ENCODE results near the gene SEMA4A.
"Not testable (repeated sequence)": the region's sequence is repeated elsewhere in the genome, so short reads cannot be mapped to it uniquely, and the experiment has no call there.

SEMA4A gene

DNA sequence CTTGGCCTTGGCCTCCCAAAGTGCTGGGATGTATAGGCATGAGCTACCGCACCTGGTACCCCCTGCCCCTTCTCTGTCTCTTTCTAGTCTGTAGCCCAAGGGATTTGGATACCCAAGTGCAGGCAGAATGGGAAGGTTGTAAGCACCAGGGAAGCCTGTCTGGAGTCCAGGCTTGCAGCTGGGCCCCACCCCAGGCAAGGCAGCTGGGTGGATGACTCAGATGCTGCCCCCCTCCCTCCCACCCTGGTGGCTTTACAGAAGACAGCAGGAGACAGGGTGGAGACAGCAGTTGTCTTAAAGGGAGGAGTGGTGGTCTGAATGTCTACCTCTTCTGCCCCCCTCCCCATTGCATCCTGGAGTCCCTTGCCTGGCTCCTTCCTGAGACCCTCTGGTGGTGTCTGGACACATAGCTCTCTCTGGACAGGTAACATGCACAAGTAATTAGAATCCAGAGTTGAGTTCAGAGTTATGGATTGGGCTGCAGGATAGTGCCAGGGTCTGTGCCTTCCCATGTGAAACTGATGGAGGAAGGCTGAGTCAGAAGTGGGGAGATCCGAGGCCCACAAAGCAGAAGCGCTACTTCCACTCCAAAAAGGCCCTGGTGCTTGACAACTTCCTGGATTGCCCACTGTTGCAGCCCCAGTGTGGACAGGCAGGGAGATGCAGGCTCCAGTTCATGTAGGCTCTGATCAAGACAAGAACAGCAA lies 33.7 kb upstream of the SEMA4A start (continued):
- TF ChIP-seq ZNF19 (tag by site-specific recombination; IDR thresholded peaks at IDR 0.05; ENCODE audit: low read depth) = no peak

DNA sequence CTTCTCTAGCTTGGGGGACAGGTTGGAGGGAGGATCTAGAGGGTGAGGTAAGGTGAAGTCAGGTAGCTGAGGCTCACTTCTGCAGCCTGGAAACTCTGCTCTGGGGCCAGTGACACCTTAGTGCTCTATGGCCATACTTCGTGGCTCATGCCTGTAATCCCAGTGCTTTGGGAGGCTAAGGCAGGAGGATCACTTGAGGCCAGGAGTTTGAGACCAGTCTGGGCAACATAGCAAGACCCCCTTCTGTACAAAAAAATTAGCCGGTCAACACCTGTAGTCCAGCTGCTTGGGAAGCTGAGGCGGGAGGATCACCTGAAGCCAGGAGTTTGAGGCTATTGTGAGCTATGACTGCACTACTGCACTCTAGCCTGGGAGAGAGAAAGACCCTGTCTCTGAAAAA lies 33.1 kb upstream of the SEMA4A start:
- H3K9me3 ChIP-seq (ENCODE audit: control insufficient read depth, insufficient read depth, low read depth, low read length) = no peaks in the 10 kb centered on the region
- peak; percentile 95 for TF ChIP-seq ZNF121 (tag by site-specific recombination; IDR thresholded peaks at IDR 0.05)
- no peak for TF ChIP-seq ZNF341 (tag by site-specific recombination; IDR thresholded peaks at IDR 0.05; ENCODE audit: low read depth)
- H3K27ac ChIP-seq (ENCODE audit: extremely low read depth, low read depth, low read length) = no peak overlapping the region
- H3K36me3 ChIP-seq (ENCODE audit: control insufficient read depth in 2 of 2, insufficient read depth in 1 of 2, low read length in 2 of 2) = peaks cover 0 to 7% of the 10 kb centered on the region in 2 experiments; a peak in 2 of 3 replicates
- POLR2A ChIA-PET = interaction anchor here (0.7 to 2.1 kb wide), 2 partner anchors 9 to 10 kb away, joined by 3 to 4 read pairs; no protein-coding TSS in a partner anchor
- CTCF ChIA-PET = interaction anchor here (0.5 to 25.6 kb wide), 4 partner anchors 10 to 154 kb away, joined by 3 to 1029 read pairs (median 12); no protein-coding TSS in a partner anchor
- peaks cover 24% of the 10 kb centered on the region for H3K4me1 ChIP-seq (ENCODE audit: control insufficient read depth, insufficient read depth, low read length)
- H3K4me3 ChIP-seq (ENCODE audit: low read depth, low read length) = no peak overlapping the region

DNA sequence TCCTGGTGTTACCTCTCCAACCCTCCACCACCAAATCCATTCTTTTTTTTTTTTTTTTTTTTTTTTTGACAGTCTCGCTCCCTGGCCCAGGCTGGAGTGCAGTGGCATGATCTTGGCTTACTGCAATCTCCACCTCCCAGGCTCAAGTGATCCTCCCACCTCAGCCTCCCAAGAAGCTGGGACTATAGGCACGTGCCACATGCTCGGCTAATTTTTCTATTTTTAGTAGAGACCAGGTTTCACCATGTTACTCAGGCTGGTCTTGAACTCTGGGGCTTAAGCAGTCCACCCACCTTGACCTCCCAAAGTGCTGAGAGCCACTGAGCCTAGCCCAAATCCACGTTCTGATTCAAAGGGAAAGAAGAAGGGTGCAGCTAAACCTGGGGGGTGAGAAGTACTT lies 32.4 kb upstream of the SEMA4A start:
- POLR2A ChIA-PET = not testable (repeated sequence)
- peaks cover 24% of the 10 kb centered on the region for H3K4me1 ChIP-seq (ENCODE audit: control insufficient read depth, insufficient read depth, low read length)
- TF ChIP-seq WT1 (tag by site-specific recombination; IDR thresholded peaks at IDR 0.05) (peak; percentile 42; the same call in 1 of the 2 replicates), ZFHX2 (tag by site-specific recombination; conservative IDR thresholded peaks at IDR 0.05) (0 out of 2 replicates have a peak, but pooled peaks have one; percentile 17), GLIS1 (tag by site-specific recombination; IDR thresholded peaks at IDR 0.05) (peak; percentile 39; the same call in 1 of the 2 replicates)

DNA sequence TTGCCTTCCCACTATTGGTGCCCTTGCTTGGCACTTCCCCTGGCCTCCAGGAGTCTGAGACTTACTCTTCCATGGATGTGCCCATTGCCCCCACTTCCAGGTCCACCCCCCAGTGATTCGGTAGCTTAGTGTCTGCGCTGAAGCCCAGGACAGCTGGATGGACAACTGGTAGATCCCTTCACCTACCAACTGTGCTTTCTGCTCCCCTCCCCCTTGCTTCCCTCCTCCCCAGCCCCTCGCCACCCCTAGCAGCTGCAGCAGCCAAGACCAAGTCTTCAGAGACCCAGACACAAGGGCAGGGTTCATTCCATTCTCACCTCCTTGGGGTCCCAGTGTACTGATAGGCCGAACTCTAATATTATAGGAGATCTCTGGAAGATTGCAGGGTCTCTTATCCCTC lies 31.9 kb upstream of the SEMA4A start:
- Histone ChIP-seq H3K27ac (ENCODE audit: extremely low read depth, low read depth, low read length) (no peak overlapping the region), H3K36me3 (ENCODE audit: control insufficient read depth in 2 of 2, insufficient read depth in 1 of 2, low read length in 2 of 2) (peaks cover 0 to 7% of the 10 kb centered on the region in 2 experiments; a peak in 2 of 3 replicates), H3K4me1 (ENCODE audit: control insufficient read depth, insufficient read depth, low read length) (peaks cover 24% of the 10 kb centered on the region), H3K9me3 (ENCODE audit: control insufficient read depth, insufficient read depth, low read depth, low read length) (no peaks in the 10 kb centered on the region), H3K4me3 (ENCODE audit: low read depth, low read length) (no peak overlapping the region)
- ChIA-PET CTCF (interaction anchor here (2.5 to 25.6 kb wide), 2 partner anchors 9 to 22 kb away, joined by 21 to 1029 read pairs; no protein-coding TSS in a partner anchor), POLR2A (no interaction called here)
- TF ChIP-seq ZNF394 (tag by site-specific recombination; IDR thresholded peaks at IDR 0.05; ENCODE audit: borderline replicate concordance) (no peak), ZNF274 (IDR thresholded peaks at IDR 0.05; ENCODE audit: low read length) (no peak), ZNF274 (tag by site-specific recombination; IDR thresholded peaks at IDR 0.05; ENCODE audit: borderline replicate concordance) (no peak), GLIS1 (tag by site-specific recombination; IDR thresholded peaks at IDR 0.05) (no peak), ZNF335 (tag by site-specific recombination; conservative IDR thresholded peaks at IDR 0.05) (no peak), ZBTB48 (tag by site-specific recombination; IDR thresholded peaks at IDR 0.05) (no peak), ZNF510 (tag by site-specific recombination; IDR thresholded peaks at IDR 0.05; ENCODE audit: insufficient replicate concordance) (no peak), ZNF157 (tag by site-specific recombination; IDR thresholded peaks at IDR 0.05) (no peak), ZNF121 (tag by site-specific recombination; IDR thresholded peaks at IDR 0.05) (no peak), ZNF24 (tag by site-specific recombination; IDR thresholded peaks at IDR 0.05) (no peak), ZNF521 (tag by site-specific recombination; IDR thresholded peaks at IDR 0.05) (no peak), ZNF302 (tag by site-specific recombination; IDR thresholded peaks at IDR 0.05; ENCODE audit: low read depth) (no peak), ZNF416 (tag by site-specific recombination; IDR thresholded peaks at IDR 0.05) (no peak)
- TF ChIP-seq, protein P1, sequence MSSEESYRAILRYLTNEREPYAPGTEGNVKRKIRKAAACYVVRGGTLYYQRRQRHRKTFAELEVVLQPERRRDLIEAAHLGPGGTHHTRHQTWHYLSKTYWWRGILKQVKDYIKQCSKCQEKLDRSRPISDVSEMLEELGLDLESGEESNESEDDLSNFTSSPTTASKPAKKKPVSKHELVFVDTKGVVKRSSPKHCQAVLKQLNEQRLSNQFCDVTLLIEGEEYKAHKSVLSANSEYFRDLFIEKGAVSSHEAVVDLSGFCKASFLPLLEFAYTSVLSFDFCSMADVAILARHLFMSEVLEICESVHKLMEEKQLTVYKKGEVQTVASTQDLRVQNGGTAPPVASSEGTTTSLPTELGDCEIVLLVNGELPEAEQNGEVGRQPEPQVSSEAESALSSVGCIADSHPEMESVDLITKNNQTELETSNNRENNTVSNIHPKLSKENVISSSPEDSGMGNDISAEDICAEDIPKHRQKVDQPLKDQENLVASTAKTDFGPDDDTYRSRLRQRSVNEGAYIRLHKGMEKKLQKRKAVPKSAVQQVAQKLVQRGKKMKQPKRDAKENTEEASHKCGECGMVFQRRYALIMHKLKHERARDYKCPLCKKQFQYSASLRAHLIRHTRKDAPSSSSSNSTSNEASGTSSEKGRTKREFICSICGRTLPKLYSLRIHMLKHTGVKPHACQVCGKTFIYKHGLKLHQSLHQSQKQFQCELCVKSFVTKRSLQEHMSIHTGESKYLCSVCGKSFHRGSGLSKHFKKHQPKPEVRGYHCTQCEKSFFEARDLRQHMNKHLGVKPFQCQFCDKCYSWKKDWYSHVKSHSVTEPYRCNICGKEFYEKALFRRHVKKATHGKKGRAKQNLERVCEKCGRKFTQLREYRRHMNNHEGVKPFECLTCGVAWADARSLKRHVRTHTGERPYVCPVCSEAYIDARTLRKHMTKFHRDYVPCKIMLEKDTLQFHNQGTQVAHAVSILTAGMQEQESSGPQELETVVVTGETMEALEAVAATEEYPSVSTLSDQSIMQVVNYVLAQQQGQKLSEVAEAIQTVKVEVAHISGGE (tag by site-specific recombination; conservative IDR thresholded peaks at IDR 0.05; ENCODE audit: low read depth) = no peak
- TF ChIP-seq, protein P2, sequence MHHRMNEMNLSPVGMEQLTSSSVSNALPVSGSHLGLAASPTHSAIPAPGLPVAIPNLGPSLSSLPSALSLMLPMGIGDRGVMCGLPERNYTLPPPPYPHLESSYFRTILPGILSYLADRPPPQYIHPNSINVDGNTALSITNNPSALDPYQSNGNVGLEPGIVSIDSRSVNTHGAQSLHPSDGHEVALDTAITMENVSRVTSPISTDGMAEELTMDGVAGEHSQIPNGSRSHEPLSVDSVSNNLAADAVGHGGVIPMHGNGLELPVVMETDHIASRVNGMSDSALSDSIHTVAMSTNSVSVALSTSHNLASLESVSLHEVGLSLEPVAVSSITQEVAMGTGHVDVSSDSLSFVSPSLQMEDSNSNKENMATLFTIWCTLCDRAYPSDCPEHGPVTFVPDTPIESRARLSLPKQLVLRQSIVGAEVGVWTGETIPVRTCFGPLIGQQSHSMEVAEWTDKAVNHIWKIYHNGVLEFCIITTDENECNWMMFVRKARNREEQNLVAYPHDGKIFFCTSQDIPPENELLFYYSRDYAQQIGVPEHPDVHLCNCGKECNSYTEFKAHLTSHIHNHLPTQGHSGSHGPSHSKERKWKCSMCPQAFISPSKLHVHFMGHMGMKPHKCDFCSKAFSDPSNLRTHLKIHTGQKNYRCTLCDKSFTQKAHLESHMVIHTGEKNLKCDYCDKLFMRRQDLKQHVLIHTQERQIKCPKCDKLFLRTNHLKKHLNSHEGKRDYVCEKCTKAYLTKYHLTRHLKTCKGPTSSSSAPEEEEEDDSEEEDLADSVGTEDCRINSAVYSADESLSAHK (tag by site-specific recombination; IDR thresholded peaks at IDR 0.05) = no peak

More for the DNA sequence above, 32.4 kb upstream of the SEMA4A start:
- CTCF ChIA-PET = interaction anchor here (2.5 to 25.6 kb wide), 2 partner anchors 9 to 22 kb away, joined by 21 to 1029 read pairs; no protein-coding TSS in a partner anchor
- H3K9me3 ChIP-seq (ENCODE audit: control insufficient read depth, insufficient read depth, low read depth, low read length); H3K4me3 ChIP-seq (ENCODE audit: low read depth, low read length); H3K36me3 ChIP-seq (ENCODE audit: control insufficient read depth in 2 of 2, insufficient read depth in 1 of 2, low read length in 2 of 2); H3K27ac ChIP-seq (ENCODE audit: extremely low read depth, low read depth, low read length): not testable (repeated sequence)

All from HEK293 (cell line).